ES-I3 (cell line): ENCODE data around the gene MYRIP.
"Not testable (repeated sequence)": the region's sequence is repeated elsewhere in the genome, so short reads cannot be mapped to it uniquely, and the experiment has no call there.

Experiments used
- H3K36me3 ChIP-seq: 2 replicates; pipeline ENCODE4 v1.6.1; 2013; ENCODE audit warnings: mild to moderate bottlenecking, low read length, control low read depth, moderate library complexity; ENCODE audit not compliant: insufficient read depth
- H3K4me1 ChIP-seq: 2 replicates; pipeline ENCODE4 v1.6.1; 2013; ENCODE audit warnings: mild to moderate bottlenecking, control low read depth, low read length; ENCODE audit not compliant: insufficient read depth
- H3K9ac ChIP-seq: 2 replicates; pipeline ENCODE4 v1.6.1; 2013; ENCODE audit warnings: low read depth, mild to moderate bottlenecking, low read length, moderate library complexity
- H3K9me3 ChIP-seq: 2 replicates; pipeline ENCODE4 v1.6.1; 2013; ENCODE audit warnings: mild to moderate bottlenecking, low read length, moderate library complexity; ENCODE audit not compliant: control insufficient read depth, insufficient read depth

Gene MYRIP

DNA sequence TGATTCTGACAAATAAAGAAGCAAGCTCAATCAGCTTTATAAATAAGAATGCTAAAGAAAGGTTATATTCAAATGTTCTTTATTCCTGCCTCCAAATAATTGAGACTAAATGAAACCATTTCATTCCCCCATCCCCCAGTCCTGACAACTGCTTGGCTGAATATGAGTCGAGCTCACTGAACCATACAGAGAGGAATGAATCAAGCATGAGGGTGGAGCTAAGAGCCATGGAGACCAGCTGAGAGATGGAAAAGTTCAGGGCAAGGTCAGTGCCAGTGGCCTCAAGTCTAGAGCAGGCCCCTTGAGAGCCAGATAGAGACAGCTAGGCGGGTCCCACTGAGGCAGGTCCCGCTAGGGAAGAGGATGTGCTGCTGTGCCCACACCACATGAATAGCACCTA lies 311.4 kb downstream of the MYRIP start:
- Histone ChIP-seq H3K9me3 (no peaks in the 10 kb centered on the region), H3K36me3 (no peaks in the 10 kb centered on the region), H3K4me1 (no peaks in the 10 kb centered on the region), H3K9ac (no peak overlapping the region)

DNA sequence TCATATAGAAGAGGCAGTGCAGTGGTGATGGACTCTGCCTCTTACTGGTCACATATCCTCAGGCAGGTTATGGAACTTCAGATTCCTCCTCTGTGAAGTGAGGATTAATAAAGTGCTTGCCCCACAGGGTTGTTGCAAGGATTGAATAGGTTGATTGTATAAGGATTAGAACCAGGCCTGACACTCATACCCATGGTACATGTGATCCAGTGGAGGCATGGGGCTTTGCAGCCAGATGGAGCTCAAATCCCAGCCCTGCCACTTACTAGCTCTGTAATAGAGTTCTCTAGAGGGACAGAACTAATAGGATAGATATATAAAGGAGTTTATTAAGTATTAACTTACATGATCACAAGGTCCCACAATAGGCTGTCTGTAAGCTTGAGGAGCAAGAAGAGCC lies 315.5 kb downstream of the MYRIP start:
- H3K4me1 ChIP-seq: no peaks in the 10 kb centered on the region
- H3K9ac ChIP-seq: no peak overlapping the region
- H3K9me3 ChIP-seq: no peaks in the 10 kb centered on the region
- no peaks in the 10 kb centered on the region for H3K36me3 ChIP-seq

DNA sequence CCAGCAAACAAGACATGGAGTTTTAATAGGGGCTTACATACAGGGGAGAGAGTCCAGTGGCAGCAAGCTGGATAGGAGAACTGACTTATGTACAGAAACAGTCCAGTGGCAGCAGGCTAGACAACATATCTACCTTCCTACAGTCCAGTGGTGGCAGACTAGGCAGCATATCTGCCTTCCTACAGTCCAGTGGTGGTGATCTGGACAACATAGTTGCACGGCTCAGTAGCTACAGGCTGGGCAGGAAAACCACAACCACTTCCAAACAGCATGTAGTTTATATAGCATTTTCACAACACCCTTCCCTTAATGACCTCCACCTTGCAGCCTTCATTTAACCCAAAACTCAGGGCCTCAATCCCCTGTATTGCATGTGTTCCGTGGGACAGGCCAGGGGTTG lies 318.8 kb downstream of the MYRIP start:
- H3K4me1 ChIP-seq: no peaks in the 10 kb centered on the region
- H3K9me3 ChIP-seq: no peaks in the 10 kb centered on the region
- H3K36me3 ChIP-seq: no peaks in the 10 kb centered on the region
- no peak overlapping the region for H3K9ac ChIP-seq

DNA sequence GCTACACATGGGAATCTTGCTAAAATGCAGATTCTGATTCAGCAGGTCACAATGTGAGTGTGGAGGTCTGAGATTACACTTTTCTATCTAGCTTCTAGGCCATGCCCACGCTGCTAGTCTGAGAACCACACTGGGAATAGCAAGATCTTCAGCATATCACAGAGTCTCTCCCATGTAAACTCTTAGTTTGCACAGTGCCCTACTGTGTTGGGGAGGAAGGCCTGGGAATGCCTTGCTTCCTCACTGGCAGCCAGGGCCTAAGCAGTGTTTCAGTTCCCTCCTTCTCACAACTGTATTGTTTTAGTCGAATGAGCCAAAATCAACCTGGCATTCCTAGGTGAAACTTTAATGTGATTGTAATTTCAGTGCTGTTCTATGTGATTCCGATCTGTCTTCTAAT lies 320.1 kb downstream of the MYRIP start:
- no peaks in the 10 kb centered on the region for H3K36me3 ChIP-seq
- H3K9me3 ChIP-seq: 0 out of 2 replicates have a peak, but pooled peaks cover 2% of the 10 kb centered on the region
- H3K4me1 ChIP-seq: no peaks in the 10 kb centered on the region
- H3K9ac ChIP-seq: no peak overlapping the region

DNA sequence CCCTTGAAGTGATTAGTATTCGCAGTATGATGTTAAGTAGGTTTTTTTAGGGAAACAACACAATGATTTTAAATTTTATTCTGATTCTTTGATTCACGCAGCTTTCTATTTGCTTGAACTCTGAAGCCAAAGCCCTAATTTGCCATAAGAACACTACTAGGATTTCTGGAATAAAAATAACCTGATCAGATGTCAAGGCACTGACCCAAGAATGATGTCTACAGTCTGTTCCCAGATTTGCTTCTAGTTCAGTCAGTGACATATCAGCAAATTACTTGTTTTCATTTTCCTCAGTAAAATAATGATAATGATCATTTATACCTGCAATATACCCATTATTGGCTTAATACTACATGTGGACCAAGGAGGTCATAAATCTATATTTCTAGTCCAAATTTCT lies 320.6 kb downstream of the MYRIP start:
- H3K4me1 ChIP-seq: no peaks in the 10 kb centered on the region
- H3K9me3 ChIP-seq: 0 out of 2 replicates have a peak, but pooled peaks cover 2% of the 10 kb centered on the region
- H3K9ac ChIP-seq: no peak overlapping the region
- no peaks in the 10 kb centered on the region for H3K36me3 ChIP-seq

DNA sequence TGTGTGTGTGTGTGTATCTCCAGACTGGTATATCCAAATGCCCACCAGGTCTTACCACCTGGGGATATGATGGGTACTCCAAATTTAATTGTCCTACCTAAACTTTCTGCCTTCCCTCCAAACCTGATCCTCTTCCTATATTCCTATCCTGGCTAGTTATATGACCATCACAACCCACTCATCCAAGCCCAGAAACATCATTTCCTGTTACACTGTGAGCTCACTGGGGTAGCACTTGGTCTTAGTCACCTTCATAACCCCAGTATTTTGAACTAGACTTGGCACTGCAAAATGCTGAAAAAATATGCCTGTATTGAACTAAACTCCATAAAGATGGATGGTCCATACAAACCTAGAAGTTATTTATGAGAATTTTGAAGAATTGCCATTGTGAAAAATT lies 321.3 kb downstream of the MYRIP start:
- no peaks in the 10 kb centered on the region for H3K36me3 ChIP-seq
- 0 out of 2 replicates have a peak, but pooled peaks cover 2% of the 10 kb centered on the region for H3K9me3 ChIP-seq
- H3K9ac ChIP-seq: no peak overlapping the region
- H3K4me1 ChIP-seq: no peaks in the 10 kb centered on the region

DNA sequence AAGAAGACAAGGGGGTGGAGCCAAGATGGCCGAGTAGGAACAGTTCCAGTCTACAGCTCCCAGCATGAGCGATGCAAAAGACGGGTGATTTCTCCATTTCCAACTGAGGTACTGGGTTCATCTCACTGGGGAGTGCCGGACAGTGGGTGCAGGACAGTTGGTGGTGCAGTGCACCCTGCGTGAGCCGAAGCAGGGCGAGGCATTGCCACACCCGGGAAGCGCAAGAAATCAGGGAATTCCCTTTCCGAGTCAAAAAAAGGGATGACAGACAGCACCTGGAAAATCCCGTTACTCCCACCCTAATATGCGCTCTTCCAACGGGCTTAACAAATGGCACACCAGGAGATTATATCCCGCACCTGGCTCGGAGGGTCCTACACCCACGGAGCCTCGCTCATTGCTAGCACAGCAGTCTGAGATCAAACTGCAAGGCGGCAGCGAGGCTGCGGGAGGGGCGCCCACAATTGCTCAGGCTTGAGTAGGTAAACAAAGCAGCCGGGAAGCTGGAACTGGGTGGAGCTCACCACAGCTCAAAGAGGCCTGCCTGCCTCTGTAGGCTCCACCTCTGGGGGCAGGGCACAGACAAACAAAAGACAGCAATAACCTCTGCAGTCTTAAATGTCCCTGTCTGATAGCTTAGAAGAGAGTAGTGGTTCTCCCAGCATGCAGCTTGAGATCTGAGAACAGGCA lies 324.6 kb downstream of the MYRIP start:
- H3K4me1 ChIP-seq, H3K36me3 ChIP-seq, H3K9me3 ChIP-seq, H3K9ac ChIP-seq: not testable (repeated sequence)

DNA sequence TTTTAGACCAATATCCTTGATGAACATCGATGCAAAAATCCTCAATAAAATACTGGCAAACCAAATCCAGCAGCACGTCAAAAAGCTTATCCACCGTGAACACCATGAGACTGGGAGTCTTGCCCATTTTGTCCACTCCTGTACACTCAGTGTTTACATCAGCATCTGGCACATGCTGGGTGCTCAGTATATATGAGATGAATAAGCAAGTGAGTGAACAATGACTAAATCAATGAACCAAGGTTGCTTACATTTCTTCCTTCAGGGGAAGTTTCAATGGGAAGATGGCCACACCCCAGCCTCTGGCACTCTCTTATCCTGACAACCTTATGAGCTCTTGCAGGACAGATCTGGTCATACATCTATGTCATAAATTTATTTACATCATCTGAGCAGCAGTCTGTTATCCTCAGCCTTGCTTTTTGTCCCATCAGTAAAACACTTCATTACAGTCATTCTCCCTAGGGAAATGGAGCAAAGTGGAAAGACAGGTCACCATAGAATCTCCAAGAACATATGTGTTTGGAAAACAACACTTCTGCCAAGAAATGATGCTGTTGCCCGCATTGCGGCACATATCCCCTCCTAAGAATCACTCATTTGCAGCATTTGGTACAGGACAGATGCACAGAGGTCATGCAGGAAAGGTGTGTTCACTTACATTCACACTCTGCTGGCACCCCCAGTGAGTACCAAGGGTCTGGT lies 328.3 kb downstream of the MYRIP start:
- no peaks in the 10 kb centered on the region for H3K36me3 ChIP-seq
- peaks cover 2% of the 10 kb centered on the region; the same call in 1 of the 2 replicates for H3K9me3 ChIP-seq
- no peak overlapping the region for H3K9ac ChIP-seq
- no peaks in the 10 kb centered on the region for H3K4me1 ChIP-seq

DNA sequence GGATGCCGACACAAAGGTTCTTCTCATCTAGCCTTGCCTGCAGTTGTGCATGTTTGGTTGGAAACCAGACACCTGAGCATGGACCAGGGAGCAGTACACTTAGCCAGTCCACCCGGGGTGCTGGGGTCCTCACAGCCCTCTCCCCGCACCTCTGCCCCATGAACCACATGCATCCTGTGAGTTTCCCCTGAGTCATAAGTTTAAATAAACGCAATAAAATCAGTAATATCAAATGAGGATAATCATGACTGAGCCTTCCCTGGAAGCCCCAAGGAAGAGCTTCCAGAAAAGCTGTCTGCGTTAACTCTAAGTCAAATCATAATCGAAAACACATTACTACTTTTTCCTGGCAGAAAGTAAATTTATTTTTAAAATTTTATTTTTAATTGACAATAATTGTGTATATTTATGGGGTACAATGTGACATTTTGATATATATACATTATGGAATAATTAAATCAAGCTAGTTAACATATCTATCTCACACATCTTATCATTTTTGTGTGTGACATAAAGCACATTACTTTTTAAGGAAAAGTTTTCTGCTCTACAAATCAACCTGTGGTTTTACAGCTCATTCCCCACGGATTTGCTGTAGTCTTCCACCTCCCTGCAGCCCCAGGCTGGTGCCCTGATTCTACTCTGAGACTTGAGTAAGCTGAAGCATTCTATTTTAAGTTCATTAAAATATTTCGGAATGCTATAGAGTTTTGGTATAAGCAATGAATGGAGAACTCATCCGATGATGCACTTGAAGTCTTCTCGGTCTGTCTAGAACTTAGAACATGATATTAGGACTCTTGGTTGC lies 334.1 kb downstream of the MYRIP start:
- Histone ChIP-seq H3K9me3 (no peaks in the 10 kb centered on the region; the same call in 1 of the 2 replicates), H3K36me3 (no peaks in the 10 kb centered on the region), H3K9ac (no peak overlapping the region), H3K4me1 (no peaks in the 10 kb centered on the region)

DNA sequence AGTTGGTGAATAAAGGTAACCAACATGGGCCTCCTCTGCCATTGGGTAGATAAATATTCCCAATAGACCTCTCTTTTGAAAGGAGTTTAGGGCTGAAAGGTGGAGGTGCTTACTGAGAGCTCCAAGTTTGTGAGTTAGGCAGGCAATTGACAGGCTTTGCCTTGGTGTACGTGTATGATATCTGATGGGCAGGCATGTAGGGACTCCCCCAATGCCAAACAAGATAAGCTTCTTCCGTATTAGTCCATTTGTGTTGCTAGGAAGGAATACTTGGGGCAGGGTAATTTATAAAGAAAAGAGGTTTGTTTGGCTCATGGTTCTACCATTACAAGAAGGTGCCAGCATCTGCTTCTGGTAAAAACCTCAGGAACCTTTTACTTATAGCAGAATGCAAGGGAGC lies 339.4 kb downstream of the MYRIP start:
- Histone ChIP-seq H3K9ac (no peak overlapping the region), H3K4me1 (no peaks in the 10 kb centered on the region), H3K36me3 (no peaks in the 10 kb centered on the region)

DNA sequence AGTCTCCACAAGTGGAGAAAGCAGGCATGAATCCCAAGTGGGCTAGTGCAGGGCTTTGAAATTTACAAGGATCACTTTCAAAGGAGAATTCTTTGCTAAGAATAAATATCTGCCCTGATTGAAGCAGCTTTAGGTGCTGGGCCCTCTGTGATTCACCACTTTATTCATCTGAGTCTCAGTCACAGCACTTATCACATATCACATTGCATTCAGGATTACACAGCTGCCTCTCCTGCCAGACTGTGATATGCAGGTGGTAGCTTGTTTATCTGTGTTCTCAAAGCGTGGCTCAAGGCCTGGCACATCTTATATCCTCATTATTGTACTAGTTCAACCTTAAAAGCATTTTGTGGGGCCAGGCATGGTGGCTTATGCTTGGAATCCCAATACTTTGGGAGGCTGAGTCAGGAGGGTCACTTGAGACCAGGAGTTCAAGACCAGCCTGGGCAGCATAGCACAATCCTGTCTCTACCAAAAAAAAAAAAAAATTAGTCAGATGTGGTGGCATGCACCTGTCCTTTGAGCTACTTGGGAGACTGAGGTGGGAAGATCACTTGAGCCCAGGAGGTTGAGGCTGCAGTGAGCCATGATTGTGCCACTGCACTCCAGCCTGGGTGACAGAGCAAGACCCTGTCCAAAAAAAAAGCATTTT lies 343.2 kb downstream of the MYRIP start:
- Histone ChIP-seq H3K9ac (no peak overlapping the region), H3K4me1 (no peaks in the 10 kb centered on the region), H3K36me3 (no peaks in the 10 kb centered on the region), H3K9me3 (no peaks in the 10 kb centered on the region)

More for the DNA sequence above, 339.4 kb downstream of the MYRIP start:
- H3K9me3 ChIP-seq: no peaks in the 10 kb centered on the region

DNA sequence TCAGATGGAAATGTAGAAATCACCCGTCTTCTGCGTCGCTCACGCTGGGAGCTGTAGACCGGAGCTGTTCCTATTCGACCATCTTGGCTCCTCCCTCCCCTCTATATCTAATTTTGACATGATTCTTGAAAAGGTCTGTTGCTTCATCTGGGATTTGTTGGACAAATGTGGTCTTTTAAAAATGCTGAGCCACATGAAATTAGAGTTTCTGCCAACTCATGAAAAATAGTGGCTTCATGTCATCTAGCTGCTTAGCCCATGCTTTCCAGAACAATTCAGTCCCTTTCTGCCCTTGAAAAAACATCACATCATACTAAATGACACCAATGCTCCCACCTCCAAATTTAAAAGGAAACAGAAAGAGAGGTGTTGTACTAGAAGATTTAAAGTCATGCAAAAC lies 351.5 kb downstream of the MYRIP start:
- Histone ChIP-seq H3K9ac (no peak overlapping the region), H3K36me3 (no peaks in the 10 kb centered on the region), H3K9me3 (no peaks in the 10 kb centered on the region), H3K4me1 (no peaks in the 10 kb centered on the region)

DNA sequence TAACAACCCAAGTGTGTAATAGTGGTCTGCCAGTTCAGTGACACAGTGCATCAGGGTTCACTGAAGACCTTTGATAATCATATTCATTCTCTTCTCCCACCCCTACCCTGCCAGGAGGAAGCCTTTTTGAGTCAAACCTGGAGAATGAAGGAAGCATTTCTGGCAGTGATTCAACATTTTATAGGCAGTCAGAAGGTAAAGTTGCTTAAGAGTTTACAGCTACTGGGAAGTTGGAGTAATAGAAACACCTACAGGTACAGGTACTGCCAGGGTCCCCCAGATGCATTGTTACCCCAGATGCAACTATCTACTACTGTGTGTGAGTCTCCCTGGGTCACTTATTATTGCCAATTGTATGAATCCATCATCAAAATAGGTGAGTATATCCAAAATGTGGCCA lies 353.2 kb downstream of the MYRIP start:
- Histone ChIP-seq H3K9me3 (no peaks in the 10 kb centered on the region), H3K4me1 (no peaks in the 10 kb centered on the region), H3K9ac (no peak overlapping the region), H3K36me3 (no peaks in the 10 kb centered on the region)

DNA sequence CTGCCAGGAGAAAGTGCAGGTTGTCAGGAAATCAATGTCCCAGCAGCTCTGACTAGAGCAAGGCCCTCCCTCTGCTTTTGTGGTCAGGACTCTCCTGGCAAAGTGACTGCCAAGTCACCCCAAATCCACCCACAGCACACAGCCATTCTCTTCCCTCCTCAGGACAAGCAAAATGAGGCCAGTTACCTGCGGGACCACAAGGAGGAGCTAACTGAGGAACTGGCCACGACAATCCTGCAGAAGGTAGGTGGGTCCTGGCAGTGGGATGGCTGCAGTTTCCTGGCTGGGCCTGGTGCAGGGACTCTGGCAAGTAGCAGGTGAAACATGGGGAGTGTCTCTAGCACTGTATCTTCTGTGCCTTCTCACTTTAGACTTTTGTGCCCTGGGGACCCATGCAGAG lies 357.6 kb downstream of the MYRIP start:
- H3K4me1 ChIP-seq: no peaks in the 10 kb centered on the region
- no peak overlapping the region for H3K9ac ChIP-seq
- H3K36me3 ChIP-seq: no peaks in the 10 kb centered on the region; the same call in 1 of the 2 replicates
- H3K9me3 ChIP-seq: no peaks in the 10 kb centered on the region
